Loucy (cell line): ENCODE measurements around the gene PACSIN2.

Experiments used
- H2AFZ ChIP-seq: fragments of 200-600 bp; sonication (generic); 2 replicates; pipeline ENCODE4 v1.6.0; 2016; ENCODE audit warnings: antibody characterized with exemption, mild to moderate bottlenecking, low read length, moderate library complexity
- H3F3A ChIP-seq: fragments of 200-600 bp; 2 replicates; pipeline ENCODE4 v1.6.0; 2016; ENCODE audit warnings: antibody characterized with exemption, low read depth, mild to moderate bottlenecking
- H3K27me3 ChIP-seq: fragments of 200-600 bp; sonication (generic); 2 replicates; pipeline ENCODE4 v1.6.1; 2014; ENCODE audit warnings: low read length, mild to moderate bottlenecking; ENCODE audit not compliant: insufficient read depth, poor library complexity, severe bottlenecking
- H3K36me3 ChIP-seq: fragments of 200-600 bp; sonication (generic); 2 replicates; pipeline ENCODE4 v1.6.1; 2016; ENCODE audit warnings: low read length; ENCODE audit not compliant: insufficient read depth
- H3K4me1 ChIP-seq: fragments of 200-600 bp; sonication (generic); 2 replicates; pipeline ENCODE4 v1.5.1; 2014; ENCODE audit warnings: low read length, mild to moderate bottlenecking; ENCODE audit not compliant: insufficient read depth, poor library complexity, severe bottlenecking
- H3K4me2 ChIP-seq: fragments of 200-600 bp; sonication (generic); 2 replicates; pipeline ENCODE4 v1.6.0; 2014; ENCODE audit warnings: antibody characterized with exemption, low read length, low read depth, mild to moderate bottlenecking; ENCODE audit not compliant: poor library complexity, severe bottlenecking
- H3K4me3 ChIP-seq: fragments of 200-600 bp; sonication (generic); 2 replicates; pipeline ENCODE4 v1.5.1; 2014; ENCODE audit warnings: low read length, mild to moderate bottlenecking, mixed read lengths; ENCODE audit not compliant: poor library complexity, severe bottlenecking
- H3K79me2 ChIP-seq: fragments of 200-600 bp; sonication (generic); 2 replicates; pipeline ENCODE4 v1.6.1; 2014; ENCODE audit warnings: low read length; ENCODE audit not compliant: insufficient read depth
- H3K9ac ChIP-seq: fragments of 200-600 bp; sonication (generic); 2 replicates; pipeline ENCODE4 v1.6.0; 2014; ENCODE audit warnings: mild to moderate bottlenecking, low read depth, low read length, moderate library complexity; ENCODE audit not compliant: poor library complexity, severe bottlenecking
- H3K9me2 ChIP-seq: fragments of 200-600 bp; sonication (generic); replicated peaks from 2 replicates; pipeline ENCODE4 v1.6.1; 2016; ENCODE audit warnings: low read depth, low read length, mixed read lengths
- H3K9me3 ChIP-seq: fragments of 200-600 bp; sonication (generic); 2 replicates; pipeline ENCODE4 v1.6.1; 2014; ENCODE audit warnings: mild to moderate bottlenecking, antibody characterized with exemption, low read length, low read depth; ENCODE audit not compliant: insufficient read depth
- H4K20me1 ChIP-seq: fragments of 200-600 bp; sonication (generic); 2 replicates; pipeline ENCODE4 v1.6.0; 2014; ENCODE audit warnings: antibody characterized with exemption, low read length, mild to moderate bottlenecking; ENCODE audit not compliant: insufficient read depth, poor library complexity, severe bottlenecking
- EZH2phosphoT487 ChIP-seq: fragments of 200-600 bp; IDR thresholded peaks from 2 replicates; pipeline ENCODE4 v1.6.1; 2018; ENCODE audit warnings: antibody characterized with exemption, mild to moderate bottlenecking, moderate library complexity, borderline replicate concordance
- TF ChIP-seq, protein P1 (sequence below): fragments of 200-600 bp; sonication (generic); conservative IDR thresholded peaks from 2 replicates; pipeline ENCODE4 v1.5.1; 2014; ENCODE audit warnings: mild to moderate bottlenecking, antibody characterized with exemption, low read length

PACSIN2 gene

DNA sequence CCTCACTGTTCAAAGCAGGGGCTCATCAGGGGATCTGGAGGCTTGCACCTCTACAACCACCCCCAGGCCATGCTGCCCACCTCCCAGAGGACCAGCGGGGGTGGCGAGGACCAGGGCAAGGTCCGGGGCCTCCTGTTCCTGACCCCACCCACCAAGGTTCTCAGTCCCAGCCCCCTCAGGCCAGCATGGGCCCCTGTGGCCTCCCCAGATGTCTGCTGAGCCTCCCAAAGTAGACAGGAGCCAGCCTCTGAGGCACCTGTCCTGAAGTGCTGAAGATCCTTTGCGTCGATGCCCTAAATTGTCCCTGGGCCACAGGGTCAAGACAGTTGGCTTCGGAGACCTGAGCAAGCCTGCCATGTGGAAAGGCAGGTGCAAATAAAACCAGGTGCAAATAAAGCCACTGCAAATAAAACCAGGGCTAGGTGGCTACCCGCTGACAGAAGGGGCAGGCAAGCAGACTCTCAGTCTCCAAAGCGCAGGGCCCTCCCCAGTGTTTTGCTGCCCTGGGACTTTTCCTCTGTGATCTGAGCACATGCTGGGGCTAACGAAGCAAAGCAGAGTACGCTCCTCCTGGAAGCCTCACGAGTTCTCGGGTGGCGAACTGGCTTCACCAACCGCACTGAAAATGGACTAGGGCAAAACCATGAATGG is 135.5 kb downstream of the PACSIN2 start:
- Histone ChIP-seq H3F3A (no peaks in the 10 kb centered on the region), H3K9me2 (no peaks in the 10 kb centered on the region), H2AFZ (no peak overlapping the region), H3K9ac (no peak overlapping the region), H3K27me3 (no peaks in the 10 kb centered on the region), H3K4me2 (no peak overlapping the region), H3K36me3 (peaks cover 93% of the 10 kb centered on the region; the same call in 1 of the 2 replicates), H4K20me1 (no peaks in the 10 kb centered on the region), H3K9me3 (no peaks in the 10 kb centered on the region), H3K4me3 (no peak overlapping the region), H3K79me2 (no peaks in the 10 kb centered on the region), H3K4me1 (no peaks in the 10 kb centered on the region)
- TF ChIP-seq, protein P1, sequence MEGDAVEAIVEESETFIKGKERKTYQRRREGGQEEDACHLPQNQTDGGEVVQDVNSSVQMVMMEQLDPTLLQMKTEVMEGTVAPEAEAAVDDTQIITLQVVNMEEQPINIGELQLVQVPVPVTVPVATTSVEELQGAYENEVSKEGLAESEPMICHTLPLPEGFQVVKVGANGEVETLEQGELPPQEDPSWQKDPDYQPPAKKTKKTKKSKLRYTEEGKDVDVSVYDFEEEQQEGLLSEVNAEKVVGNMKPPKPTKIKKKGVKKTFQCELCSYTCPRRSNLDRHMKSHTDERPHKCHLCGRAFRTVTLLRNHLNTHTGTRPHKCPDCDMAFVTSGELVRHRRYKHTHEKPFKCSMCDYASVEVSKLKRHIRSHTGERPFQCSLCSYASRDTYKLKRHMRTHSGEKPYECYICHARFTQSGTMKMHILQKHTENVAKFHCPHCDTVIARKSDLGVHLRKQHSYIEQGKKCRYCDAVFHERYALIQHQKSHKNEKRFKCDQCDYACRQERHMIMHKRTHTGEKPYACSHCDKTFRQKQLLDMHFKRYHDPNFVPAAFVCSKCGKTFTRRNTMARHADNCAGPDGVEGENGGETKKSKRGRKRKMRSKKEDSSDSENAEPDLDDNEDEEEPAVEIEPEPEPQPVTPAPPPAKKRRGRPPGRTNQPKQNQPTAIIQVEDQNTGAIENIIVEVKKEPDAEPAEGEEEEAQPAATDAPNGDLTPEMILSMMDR = no peak
- no peak for TF ChIP-seq EZH2phosphoT487

DNA sequence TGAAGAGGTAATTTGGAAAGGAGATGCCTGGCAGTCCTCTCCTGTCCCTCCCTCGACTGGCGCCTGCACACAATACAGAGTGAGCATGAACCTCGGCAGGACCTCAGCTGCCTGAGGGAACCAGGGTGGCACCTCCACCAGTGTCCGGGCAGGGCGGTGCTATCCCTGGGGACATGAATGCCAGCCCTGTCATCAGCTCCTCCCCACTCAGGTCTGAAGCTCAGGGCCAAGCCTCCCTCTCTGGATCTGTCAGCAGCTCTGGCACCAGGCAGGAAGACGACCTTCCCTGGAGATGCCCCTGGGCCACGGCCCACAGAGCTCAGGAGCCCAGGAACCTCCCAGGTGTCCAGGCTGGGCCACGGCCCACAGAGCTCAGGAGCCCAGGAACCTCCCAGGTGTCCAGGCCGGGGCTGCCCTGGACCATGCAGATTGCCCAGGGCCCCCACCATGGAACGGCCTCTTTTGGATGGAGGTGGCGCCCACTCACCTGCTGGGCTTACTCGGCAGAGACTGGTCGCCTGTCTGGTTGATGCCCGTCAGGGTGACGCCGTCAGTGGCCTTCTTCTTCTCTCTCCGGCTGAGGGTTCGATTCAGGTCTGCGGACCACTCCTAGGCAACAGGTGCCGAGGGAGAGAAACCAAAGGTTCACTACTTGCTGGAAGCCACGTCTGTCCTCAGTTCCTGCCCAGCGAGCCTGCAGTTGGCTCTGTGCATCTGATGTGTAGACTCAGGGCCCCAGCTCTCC is 136.2 kb downstream of the PACSIN2 start:
- no peaks in the 10 kb centered on the region for H3K9me2 ChIP-seq
- no peaks in the 10 kb centered on the region for H3K79me2 ChIP-seq
- no peaks in the 10 kb centered on the region for H3K4me1 ChIP-seq
- no peak overlapping the region for H3K4me2 ChIP-seq
- H2AFZ ChIP-seq = no peak overlapping the region
- no peaks in the 10 kb centered on the region for H3F3A ChIP-seq
- H3K27me3 ChIP-seq = no peaks in the 10 kb centered on the region
- TF ChIP-seq EZH2phosphoT487 = no peak
- TF ChIP-seq, protein P1 = no peak
- no peak overlapping the region for H3K4me3 ChIP-seq
- H3K9ac ChIP-seq = no peak overlapping the region
- peaks cover 93% of the 10 kb centered on the region; the same call in 1 of the 2 replicates for H3K36me3 ChIP-seq
- no peaks in the 10 kb centered on the region for H3K9me3 ChIP-seq
- no peaks in the 10 kb centered on the region for H4K20me1 ChIP-seq

DNA sequence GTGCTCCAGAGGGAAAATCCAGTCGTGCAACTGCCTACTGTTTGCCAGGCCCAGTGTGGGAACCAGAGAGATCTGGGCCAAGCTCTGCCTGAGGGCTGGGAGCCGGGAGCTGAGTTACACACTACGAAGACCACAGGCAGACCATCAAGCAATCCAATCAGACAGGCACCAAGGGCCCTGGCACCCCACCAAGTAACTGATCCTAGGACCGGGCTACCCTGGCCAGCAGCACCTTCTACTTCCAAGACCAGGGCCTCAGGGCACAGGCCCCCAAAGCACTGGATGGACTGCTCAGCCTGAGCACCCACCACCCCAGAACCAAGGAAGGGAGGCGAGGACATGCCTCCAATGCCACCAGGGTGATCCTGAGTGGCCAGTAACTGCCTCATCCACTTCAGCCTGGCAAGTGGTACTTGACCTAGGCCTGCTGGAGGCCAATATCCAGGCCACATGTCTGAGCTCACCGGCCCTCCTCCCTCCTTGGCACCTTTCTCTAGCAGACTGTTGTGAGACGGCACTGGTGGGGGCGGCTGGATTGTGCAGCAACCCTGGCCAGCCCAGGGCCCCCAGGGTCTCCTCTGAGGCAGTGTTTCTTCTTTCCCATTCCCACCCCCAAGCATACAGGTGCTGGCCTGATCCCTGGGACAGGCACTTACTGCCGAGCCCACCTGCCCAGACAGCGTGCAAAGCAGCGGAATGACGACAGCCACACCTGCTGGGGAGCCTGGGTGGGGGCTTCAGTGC is 137.2 kb downstream of the PACSIN2 start:
- H3F3A ChIP-seq = no peaks in the 10 kb centered on the region
- no peak for TF ChIP-seq EZH2phosphoT487
- TF ChIP-seq, protein P1 = no peak
- H2AFZ ChIP-seq = no peak overlapping the region
- H3K9me3 ChIP-seq = no peaks in the 10 kb centered on the region
- no peak overlapping the region for H3K4me2 ChIP-seq
- H3K9ac ChIP-seq = no peak overlapping the region
- no peaks in the 10 kb centered on the region for H4K20me1 ChIP-seq
- H3K79me2 ChIP-seq = no peaks in the 10 kb centered on the region
- no peak overlapping the region for H3K4me3 ChIP-seq
- no peaks in the 10 kb centered on the region for H3K9me2 ChIP-seq
- no peaks in the 10 kb centered on the region for H3K4me1 ChIP-seq
- peaks cover 95% of the 10 kb centered on the region; the same call in 1 of the 2 replicates for H3K36me3 ChIP-seq
- H3K27me3 ChIP-seq = no peaks in the 10 kb centered on the region
